NCI-H1105 (cell line): ENCODE measurements around the gene MSI2.

Experiments
- DNase-seq: peaks from one replicate; lab custom pipeline; 2025; lab: John Stamatoyannopoulos, UW

The MSI2 gene

GRCh38 chr17:57417956-57418355 lies 161.6 kb downstream of the MSI2 start:
- DNase-seq = no peak

- no peak for DNase-seq
These were observed 162.3 kb downstream of the MSI2 start for GRCh38 chr17:57418463-57419246.

DNA sequence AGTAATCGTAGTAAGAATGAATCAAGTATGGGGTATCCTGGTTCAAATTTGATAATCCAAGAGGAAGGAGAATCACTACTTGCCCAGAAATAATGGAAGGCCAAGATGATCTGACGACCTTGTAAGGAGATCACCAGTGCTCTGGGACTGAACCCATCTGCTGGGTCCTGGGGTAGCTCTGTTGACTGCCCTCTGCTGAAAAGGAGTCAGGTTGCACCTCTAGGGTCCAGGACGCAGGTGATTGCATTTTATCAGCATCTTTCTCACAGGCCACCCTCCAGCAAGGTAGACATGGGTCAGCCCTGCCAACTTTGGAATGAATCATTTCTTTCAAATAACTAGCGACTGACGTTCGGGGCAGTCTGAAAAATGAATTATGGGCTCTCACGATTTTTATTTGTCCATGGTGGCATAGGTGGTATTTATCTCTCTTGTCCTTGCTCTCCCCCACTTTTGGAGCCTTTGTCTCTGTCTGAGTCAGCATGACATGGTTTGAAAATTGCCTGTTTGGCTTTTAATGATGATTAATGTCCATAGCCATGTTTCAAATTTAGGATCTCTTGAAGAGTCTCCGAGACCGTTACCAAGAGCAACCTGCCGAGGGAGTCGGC lies 163.7 kb downstream of the MSI2 start:
- peak; percentile 68 for DNase-seq

DNA sequence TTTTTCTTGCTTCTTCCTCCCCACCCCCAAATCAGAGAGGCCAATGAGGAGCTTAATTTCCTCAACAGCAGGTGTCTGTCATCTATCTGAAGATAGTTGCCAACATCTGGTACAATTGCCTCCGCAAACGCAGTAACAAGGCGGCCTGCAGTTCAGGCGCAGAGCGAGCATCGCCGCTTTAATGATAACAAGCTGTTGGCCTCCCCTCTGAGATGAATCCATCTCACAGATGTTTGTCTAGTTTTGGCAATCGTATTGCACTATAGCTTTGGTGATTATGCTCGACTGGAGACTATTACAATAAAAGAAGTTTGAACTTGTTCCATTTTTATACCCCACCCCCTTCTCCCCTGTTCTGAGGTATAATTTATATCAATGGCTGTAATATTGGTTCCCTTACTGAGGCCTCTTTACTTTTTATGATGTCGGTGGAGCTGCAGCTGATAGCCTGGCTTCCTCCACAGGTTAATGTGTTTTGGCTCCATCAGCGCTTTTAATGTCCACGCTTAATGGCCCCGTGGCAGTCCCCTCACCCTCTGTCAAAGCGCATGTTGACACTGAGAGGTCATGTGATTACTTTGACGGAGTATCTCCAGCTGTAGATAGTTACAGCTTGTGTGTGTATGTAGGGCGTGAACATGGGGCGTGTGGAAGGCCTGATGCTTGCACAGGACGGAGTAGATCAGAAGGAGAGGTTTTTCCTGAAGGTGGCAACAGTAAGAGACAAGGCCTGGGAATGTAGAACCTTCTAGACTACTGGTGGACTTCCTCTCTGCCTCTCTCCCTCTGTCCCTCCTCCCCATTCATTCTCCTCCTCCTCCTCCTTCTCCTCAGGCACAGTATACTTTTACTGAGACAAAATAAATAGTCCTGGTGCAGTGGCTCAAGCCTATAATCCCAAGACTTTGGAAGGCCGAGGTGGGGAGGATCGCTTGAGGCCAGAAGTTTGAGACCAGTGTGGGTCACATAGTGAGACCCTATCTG lies 164.7 kb downstream of the MSI2 start:
- peak; percentile 87 for DNase-seq

- no peak for DNase-seq
These were observed 166.3 kb downstream of the MSI2 start for GRCh38 chr17:57422574-57423164.

- DNase-seq = no peak
These were observed 167.2 kb downstream of the MSI2 start for GRCh38 chr17:57423541-57423940.

GRCh38 chr17:57424273-57424672 lies 167.9 kb downstream of the MSI2 start:
- DNase-seq = no peak

DNA sequence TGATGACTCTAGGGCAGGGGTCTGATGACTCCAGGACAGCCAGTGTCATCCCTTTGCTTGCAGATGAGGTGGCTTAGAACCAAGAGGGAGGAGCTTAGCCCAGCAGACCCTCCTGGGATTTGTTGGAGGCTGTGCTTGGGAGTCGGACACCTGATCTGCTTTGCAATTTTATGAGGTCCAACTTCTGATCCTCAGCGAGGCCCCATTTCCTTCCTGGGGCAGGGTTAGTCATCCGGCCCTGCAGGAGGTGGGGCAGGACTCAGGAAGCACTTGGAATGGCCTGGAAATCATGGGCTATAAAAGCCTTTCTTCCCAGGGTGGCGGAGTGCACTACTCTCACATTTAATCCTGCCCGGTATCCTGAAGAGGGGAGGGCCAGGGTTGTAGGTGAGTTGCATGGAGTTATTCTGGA lies 168.5 kb downstream of the MSI2 start:
- DNase-seq = no peak

- no peak for DNase-seq
These were observed 169.1 kb downstream of the MSI2 start for GRCh38 chr17:57425431-57425830.

DNA sequence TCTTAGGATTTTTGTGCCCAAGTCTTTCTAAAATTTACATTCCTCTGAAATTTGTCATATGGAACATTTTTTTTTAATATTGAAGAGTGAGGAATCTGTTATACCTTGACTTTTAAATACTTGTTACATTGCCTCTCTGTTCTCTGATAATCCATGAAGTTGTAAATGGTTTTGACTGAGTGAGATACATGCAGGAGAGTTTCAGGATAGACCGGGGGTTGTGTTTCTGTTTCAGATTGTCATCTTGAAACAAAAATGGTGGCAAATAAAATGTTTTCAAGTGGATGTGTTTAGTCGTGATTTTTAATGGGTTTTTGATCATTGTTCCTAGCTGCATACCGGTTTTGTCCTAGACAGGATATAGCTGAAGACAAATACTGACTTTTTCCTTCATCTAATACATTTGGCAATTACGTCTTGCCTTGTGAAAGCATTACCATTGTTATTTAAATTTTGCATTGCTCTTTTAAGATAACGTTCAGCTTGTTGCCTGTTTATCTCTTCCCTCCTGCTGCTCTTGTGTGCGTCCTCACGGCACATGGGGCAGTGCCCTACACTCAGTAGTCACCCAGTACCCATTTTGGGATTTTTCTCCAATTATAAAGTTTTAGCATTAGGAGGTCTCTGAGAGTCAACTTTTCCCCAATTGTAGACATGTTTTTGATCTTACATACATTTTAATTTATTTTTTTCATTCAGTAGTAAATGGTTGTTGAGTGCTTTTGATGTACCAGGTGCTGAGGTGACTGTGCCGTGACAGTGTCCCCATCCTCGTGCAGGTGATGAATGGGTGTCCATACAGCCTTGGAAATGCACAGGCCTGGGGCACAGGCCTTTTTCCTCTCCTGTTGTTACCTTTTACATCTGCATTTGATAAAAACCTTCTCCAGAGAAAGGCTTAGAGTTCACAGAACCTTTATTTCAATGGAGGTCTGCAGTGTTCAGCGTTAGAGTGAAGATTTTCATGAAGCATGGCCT lies 169.9 kb downstream of the MSI2 start:
- DNase-seq = no peak

DNA sequence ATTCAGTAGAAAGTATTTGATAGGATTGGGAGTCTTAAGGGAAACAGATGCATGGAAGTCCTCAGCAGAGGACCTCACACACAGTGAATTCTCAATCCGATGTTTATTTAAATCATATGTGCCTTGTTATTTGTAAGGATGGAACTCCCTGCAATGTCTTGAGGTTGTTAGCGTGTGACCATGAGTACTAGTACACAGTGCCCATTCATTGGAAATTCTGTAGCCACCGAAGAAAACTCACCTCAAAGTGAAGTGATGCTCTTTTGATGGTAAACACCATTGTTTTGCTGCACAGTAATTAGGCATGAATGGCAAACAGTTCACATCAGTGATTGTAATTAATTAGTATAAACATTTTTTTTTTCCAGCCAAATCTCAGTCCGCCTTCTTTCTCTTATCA lies 173.6 kb downstream of the MSI2 start:
- no peak for DNase-seq

DNA sequence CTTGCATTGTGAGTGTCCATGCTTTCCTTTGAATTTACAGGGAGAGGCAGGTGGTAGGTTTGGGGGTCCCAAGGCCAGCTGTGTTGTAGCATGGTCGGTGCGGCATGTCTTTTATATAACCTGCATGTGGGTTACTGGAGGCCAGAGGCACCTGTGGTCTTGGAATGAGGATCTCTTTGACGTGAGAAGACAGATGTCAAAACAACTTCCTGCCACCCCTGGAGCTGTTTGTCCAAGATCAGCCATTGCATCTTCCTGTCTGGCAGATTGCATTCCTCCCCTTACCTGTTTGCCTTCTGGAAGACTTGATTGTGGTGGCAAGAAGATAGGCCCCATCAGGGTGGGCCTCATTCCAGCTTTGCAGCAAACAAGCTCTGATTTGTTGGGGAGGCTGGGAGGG lies 175.1 kb downstream of the MSI2 start:
- no peak for DNase-seq

DNA sequence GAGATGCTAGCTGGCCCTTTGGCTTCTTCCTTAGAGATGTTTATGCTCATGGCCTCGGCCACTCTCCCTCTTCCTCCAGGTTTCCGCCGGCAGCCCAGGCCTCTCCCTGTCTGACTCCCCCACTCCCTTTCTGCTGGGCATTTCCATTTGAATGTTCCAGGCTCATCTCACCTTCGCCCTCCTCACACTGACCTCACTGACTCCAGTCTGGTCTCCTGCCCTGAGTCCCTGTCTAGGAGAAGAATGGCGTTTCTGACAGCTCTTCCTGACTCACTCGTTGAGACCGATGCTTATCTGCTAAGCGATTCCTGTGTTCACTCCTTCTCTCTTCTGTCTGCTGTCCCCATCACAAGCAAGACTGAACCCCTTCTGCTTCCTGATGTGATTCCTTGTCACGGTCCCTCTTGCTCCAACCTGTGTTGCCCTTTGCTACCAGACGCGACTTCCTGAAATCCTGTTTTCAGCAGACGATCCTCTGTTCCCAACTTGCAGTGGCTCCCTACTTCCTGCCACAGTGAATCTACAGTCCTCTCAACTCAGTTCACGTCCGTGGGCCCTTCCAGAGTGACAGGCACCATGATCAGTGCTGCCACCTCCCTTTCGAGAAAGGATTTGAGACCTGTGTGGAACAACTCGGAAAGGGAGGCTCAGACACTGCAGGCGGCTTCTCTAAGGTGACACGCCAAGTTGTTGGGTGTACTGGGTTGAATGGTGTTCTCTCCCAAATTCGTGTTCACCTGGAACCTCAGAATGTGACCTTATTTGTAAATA lies 176.4 kb downstream of the MSI2 start:
- DNase-seq = no peak

DNA sequence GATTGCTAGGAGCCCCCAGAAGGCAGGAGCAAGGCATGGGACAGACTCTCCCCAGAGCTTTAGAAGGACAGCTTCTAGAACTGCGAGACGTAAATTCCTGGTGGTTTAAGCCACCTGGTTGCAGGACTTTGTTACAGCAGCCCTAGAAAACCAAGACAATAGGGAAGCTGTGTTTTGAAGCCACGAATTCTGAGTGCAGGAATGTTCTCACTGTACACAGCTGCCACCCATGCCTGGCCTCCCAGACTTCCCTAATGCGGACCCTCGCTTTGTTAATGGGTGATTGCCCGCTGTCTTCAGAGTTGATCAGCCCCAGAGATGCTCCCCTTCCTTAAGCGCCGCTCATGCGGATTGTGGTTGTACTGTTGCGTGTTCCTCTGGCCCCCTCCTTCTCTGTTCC lies 177.1 kb downstream of the MSI2 start:
- DNase-seq = no peak

- DNase-seq = no peak
These were observed 178.0 kb downstream of the MSI2 start for GRCh38 chr17:57434361-57434760.

DNA sequence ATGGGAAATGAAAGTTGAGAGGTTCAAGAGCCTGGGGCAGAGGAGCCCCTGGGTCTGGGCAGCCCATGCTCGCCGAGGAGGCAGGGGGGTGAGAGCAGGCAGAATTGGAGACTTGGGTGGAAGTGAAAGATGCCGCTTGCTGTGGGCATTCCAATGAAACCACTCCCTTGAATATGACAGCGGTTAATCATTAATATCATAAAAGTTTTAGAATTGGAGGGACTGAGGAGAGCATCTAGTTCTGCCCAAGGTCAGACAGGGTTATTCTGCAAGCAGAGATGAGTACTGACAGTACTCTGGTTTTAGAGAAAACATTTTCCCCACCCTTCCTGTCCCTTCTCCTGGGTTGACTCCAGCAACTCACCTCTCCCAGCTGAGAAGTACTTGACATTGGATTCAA lies 180.2 kb downstream of the MSI2 start:
- DNase-seq = no peak

- no peak for DNase-seq
These were observed 181.9 kb downstream of the MSI2 start for GRCh38 chr17:57438066-57438731.

DNA sequence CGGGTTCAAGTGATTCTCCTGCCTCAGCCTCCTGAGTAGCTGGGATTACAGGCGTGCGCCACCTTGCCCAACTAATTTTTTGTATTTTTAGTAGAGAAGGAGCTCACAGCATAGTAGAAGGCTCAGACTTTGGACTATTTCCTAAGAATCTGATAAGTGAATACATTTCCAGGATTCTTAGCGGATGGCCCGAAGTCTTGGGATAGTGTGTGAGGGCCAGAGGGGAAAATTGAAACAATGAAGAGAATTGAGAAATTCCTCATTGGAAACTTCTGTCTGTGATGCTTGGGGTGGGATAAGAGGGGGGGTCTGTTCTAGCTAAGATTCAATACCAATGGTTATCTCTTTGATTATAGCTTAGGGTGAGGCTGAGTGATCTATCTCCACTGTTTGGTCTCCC lies 183.3 kb downstream of the MSI2 start:
- DNase-seq = no peak

- DNase-seq = peak; percentile 48
These were observed 184.4 kb downstream of the MSI2 start for GRCh38 chr17:57440522-57441269.
